MM.1S (cell line): Measurements from ENCODE around the gene PRRG2.

Experiments used
- CTCF ChIP-seq: fragments of 300-600 bp; sonication (generic); IDR thresholded peaks from 2 replicates; pipeline ENCODE4 v1.5.1; 2016; ENCODE audit warnings: antibody characterized with exemption, low read length, mixed read lengths
- EZH2 ChIP-seq: fragments of 300-600 bp; sonication (generic); optimal IDR thresholded peaks from 2 replicates; pipeline ENCODE3; 2017; ENCODE audit warnings: low read depth, mild to moderate bottlenecking, antibody characterized with exemption, low read length, mixed read lengths
- EZH2phosphoT487 ChIP-seq: fragments of 300-600 bp; sonication (generic); IDR thresholded peaks from 2 replicates; pipeline ENCODE4 v1.6.1; 2018; ENCODE audit warnings: antibody characterized with exemption, low read length

GRCh38 chr19:49570138-49570856 is 10.8 kb upstream of the PRRG2 start:
- TF ChIP-seq EZH2 (no peak), CTCF (peak; percentile 99), EZH2phosphoT487 (no peak)
